Measurements from ENCODE around the gene AKR1B1. TPM values are rescaled to one million over a fixed set of nuclear protein-coding genes. Genes with fewer than 3 reads are reported as not detected.

The AKR1B1 gene
- total and polyA plus RNA-seq, 2 donors (not counting 3 experiments of a cell fraction or from before 2014, with no cell fraction given) = 159 to 193 TPM

DNA sequence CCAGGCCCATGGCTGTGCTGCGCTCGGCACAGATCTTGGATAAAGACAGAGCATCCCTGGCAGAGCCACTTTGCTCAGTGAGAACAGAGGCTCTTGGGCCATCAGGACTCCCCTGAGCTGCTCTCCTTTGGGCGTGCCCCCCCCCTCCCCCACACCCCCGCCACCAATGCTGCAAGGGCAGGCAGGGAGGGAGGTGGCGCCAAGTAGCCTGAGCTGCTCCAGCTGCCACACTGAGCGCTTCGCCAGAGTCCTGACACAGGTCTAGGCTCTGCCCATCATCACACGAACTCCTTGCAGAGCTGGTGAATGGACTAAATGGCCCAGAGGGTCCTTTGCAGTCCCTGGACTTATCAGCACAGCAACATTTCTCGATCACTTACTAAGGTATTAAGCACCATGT is 12.5 kb downstream of the AKR1B1 start:
- no peaks in the 10 kb centered on the region for H3K9me3 ChIP-seq (replicated peaks; ENCODE audit: control insufficient read depth, insufficient read depth, low read length)
- DNase-seq (ENCODE audit: low read depth, low spot score) = no peak
- no peak for FAIRE-seq
- no peak overlapping the region for H2AFZ ChIP-seq (ENCODE audit: low read depth, low read length)
- peaks cover 22% of the 10 kb centered on the region for H3K4me1 ChIP-seq (ENCODE audit: control insufficient read depth, extremely low read depth, insufficient read depth, low read length)
- peaks cover 21 to 32% of the 10 kb centered on the region in 2 experiments for H3K36me3 ChIP-seq (ENCODE audit: control insufficient read depth in 2 of 2, extremely low read depth in 1 of 2, insufficient read depth in 2 of 2, low read length in 2 of 2)
- no peaks in the 10 kb centered on the region for H4K20me1 ChIP-seq (replicated peaks; ENCODE audit: control insufficient read depth, extremely low read depth, insufficient read depth, low read length)
- no TSS peak for BruUV-seq (replicated peaks)
- no peaks in the 10 kb centered on the region for H3K27me3 ChIP-seq (ENCODE audit: control insufficient read depth in 2 of 2, insufficient read depth in 2 of 2, low read length in 2 of 2)
- no peak overlapping the region for H3K4me2 ChIP-seq (ENCODE audit: insufficient read depth, low read length)
- ChIA-PET CTCF (interaction anchor here (0.8 to 4.0 kb wide), 5 partner anchors 12 to 160 kb away, joined by 3 to 36 read pairs (median 12); partner anchors contain the start of gene AKR1B1), POLR2A (no interaction called here)
- no peak overlapping the region for H3K27ac ChIP-seq (ENCODE audit: insufficient read depth, low read depth, low read length)
- intact Hi-C loops (cut with micrococcal nuclease) = no loop called here
- dilution Hi-C loops (cut with MboI; ENCODE audit: extremely low pct_ligation_motif_present, low sequenced_read_pairs) = no loop called here
- H3K79me2 ChIP-seq (ENCODE audit: control insufficient read depth, insufficient read depth, low read length) = no peaks in the 10 kb centered on the region
- no peak overlapping the region for H3K9ac ChIP-seq (replicated peaks; ENCODE audit: extremely low read depth, insufficient read depth, low read length)
- H3K4me3 ChIP-seq (replicated peaks in 1 of 3; ENCODE audit: insufficient read depth in 1 of 3, low read depth in 1 of 3, low read length in 3 of 3) = no peak overlapping the region
- TF ChIP-seq, protein P1, sequence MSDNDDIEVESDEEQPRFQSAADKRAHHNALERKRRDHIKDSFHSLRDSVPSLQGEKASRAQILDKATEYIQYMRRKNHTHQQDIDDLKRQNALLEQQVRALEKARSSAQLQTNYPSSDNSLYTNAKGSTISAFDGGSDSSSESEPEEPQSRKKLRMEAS (IDR thresholded peaks at IDR 0.05; ENCODE audit: insufficient read depth, insufficient read length) = no peak
- H3K9me1 ChIP-seq (replicated peaks; ENCODE audit: control insufficient read depth, extremely low read depth, insufficient read depth, low read length) = no peaks in the 10 kb centered on the region

DNA sequence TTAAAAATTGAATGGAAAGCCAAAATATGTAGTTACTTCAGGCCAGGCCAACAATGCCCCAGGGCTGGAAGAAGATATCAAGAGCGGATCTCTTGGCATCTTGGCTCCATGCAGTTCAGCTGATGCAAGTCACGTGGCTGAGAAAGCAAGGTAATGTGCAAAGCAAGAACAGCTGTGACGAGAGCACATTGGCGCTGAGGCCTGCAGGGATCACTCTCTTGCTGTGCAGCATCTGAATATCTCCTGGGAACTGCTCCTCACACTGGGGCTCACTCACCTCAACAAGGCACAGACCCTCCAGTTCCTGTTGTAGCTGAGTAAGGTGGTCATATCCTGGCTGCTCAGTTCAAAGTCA is 14.0 kb downstream of the AKR1B1 start:
- Histone ChIP-seq H3K9ac (replicated peaks; ENCODE audit: extremely low read depth, insufficient read depth, low read length) (no peak overlapping the region), H3K79me2 (ENCODE audit: control insufficient read depth, insufficient read depth, low read length) (no peaks in the 10 kb centered on the region), H3K36me3 (ENCODE audit: control insufficient read depth in 2 of 2, extremely low read depth in 1 of 2, insufficient read depth in 2 of 2, low read length in 2 of 2) (peaks cover 23 to 27% of the 10 kb centered on the region in 2 experiments), H3K4me1 (ENCODE audit: control insufficient read depth, extremely low read depth, insufficient read depth, low read length) (peaks cover 22% of the 10 kb centered on the region), H4K20me1 (replicated peaks; ENCODE audit: control insufficient read depth, extremely low read depth, insufficient read depth, low read length) (no peaks in the 10 kb centered on the region), H3K9me3 (replicated peaks; ENCODE audit: control insufficient read depth, insufficient read depth, low read length) (no peaks in the 10 kb centered on the region), H2AFZ (ENCODE audit: low read depth, low read length) (no peak overlapping the region), H3K4me3 (replicated peaks in 1 of 3; ENCODE audit: insufficient read depth in 1 of 3, low read depth in 1 of 3, low read length in 3 of 3) (no peak overlapping the region), H3K27ac (ENCODE audit: insufficient read depth, low read depth, low read length) (no peak overlapping the region), H3K27me3 (ENCODE audit: control insufficient read depth in 2 of 2, insufficient read depth in 2 of 2, low read length in 2 of 2) (no peaks in the 10 kb centered on the region), H3K4me2 (ENCODE audit: insufficient read depth, low read length) (no peak overlapping the region), H3K9me1 (replicated peaks; ENCODE audit: control insufficient read depth, extremely low read depth, insufficient read depth, low read length) (no peaks in the 10 kb centered on the region)
- FAIRE-seq = no peak
- TF ChIP-seq POLR2A (IDR thresholded peaks at IDR 0.05; ENCODE audit: low read depth, low read length) = no peak
- TF ChIP-seq, protein P1 (IDR thresholded peaks at IDR 0.05; ENCODE audit: insufficient read depth, insufficient read length) = no peak
- TF ChIP-seq EZH2 (IDR thresholded peaks at IDR 0.05; ENCODE audit: borderline replicate concordance, low read depth, low read length, severe bottlenecking) = no peak
- no peak for TF ChIP-seq POLR2AphosphoS5 (IDR thresholded peaks at IDR 0.05; ENCODE audit: insufficient read depth, low read depth, low read length)
- TF ChIP-seq, protein P2, sequence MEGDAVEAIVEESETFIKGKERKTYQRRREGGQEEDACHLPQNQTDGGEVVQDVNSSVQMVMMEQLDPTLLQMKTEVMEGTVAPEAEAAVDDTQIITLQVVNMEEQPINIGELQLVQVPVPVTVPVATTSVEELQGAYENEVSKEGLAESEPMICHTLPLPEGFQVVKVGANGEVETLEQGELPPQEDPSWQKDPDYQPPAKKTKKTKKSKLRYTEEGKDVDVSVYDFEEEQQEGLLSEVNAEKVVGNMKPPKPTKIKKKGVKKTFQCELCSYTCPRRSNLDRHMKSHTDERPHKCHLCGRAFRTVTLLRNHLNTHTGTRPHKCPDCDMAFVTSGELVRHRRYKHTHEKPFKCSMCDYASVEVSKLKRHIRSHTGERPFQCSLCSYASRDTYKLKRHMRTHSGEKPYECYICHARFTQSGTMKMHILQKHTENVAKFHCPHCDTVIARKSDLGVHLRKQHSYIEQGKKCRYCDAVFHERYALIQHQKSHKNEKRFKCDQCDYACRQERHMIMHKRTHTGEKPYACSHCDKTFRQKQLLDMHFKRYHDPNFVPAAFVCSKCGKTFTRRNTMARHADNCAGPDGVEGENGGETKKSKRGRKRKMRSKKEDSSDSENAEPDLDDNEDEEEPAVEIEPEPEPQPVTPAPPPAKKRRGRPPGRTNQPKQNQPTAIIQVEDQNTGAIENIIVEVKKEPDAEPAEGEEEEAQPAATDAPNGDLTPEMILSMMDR (IDR thresholded peaks at IDR 0.05; ENCODE audit: extremely low read depth in 1 of 2, insufficient read depth in 1 of 2, low read depth in 1 of 2, low read length in 2 of 2) = no peak
- no peak for TF ChIP-seq GATA2 (IDR thresholded peaks at IDR 0.05; ENCODE audit: insufficient read depth, insufficient read length, low read depth, low read length)
- TF ChIP-seq FOS (IDR thresholded peaks at IDR 0.05; ENCODE audit: borderline replicate concordance, insufficient read depth, low read length) = no peak
- TF ChIP-seq MYC (IDR thresholded peaks at IDR 0.05; ENCODE audit: low read depth, low read length) = no peak
- TF ChIP-seq JUN (IDR thresholded peaks at IDR 0.05; ENCODE audit: borderline replicate concordance, insufficient read depth, insufficient read length, low read depth) = no peak
- CTCF ChIA-PET = interaction anchor here (0.6 to 2.8 kb wide), 5 partner anchors 12 to 103 kb away, joined by 3 to 16 read pairs (median 7); no protein-coding TSS in a partner anchor
- no peak for DNase-seq (ENCODE audit: low read depth, low spot score)
- dilution Hi-C loops (cut with MboI; ENCODE audit: extremely low pct_ligation_motif_present, low sequenced_read_pairs) = no loop called here
- POLR2A ChIA-PET = no interaction called here
- intact Hi-C loops (cut with micrococcal nuclease) = no loop called here
- no TSS peak for BruUV-seq (replicated peaks)

All from endothelial cell of umbilical vein (primary cell).